GM19351 (cell line): Measurements from ENCODE around the gene SULT1C4.
"Not testable (repeated sequence)": the region's sequence is repeated elsewhere in the genome, so short reads cannot be mapped to it uniquely, and the experiment has no call there.

Experiments
- ATAC-seq: cut with Tn5 transposase; IDR thresholded peaks from one replicate; pipeline ENCODE4 v1.9.1; 2021; ENCODE audit warnings: mild to moderate bottlenecking, moderate library complexity; ENCODE audit not compliant: unreplicated experiment

The SULT1C4 gene

GRCh38 chr2:108412995-108413710 lies 35.4 kb downstream of the SULT1C4 start:
- no peak for ATAC-seq

GRCh38 chr2:108413711-108414095 lies 35.9 kb downstream of the SULT1C4 start:
- ATAC-seq: no peak

- ATAC-seq: no peak
These were observed 36.6 kb downstream of the SULT1C4 start for GRCh38 chr2:108414256-108414876.

- ATAC-seq: no peak
These were observed 37.2 kb downstream of the SULT1C4 start for GRCh38 chr2:108414945-108415344.

- ATAC-seq: no peak
These were observed 39.5 kb downstream of the SULT1C4 start for GRCh38 chr2:108417254-108417653.

- ATAC-seq: no peak
These were observed 40.7 kb downstream of the SULT1C4 start for GRCh38 chr2:108418416-108418815.

- ATAC-seq: no peak
These were observed 45.3 kb downstream of the SULT1C4 start for GRCh38 chr2:108423067-108423466.

GRCh38 chr2:108423502-108424251 lies 45.9 kb downstream of the SULT1C4 start:
- no peak for ATAC-seq

- no peak for ATAC-seq
These were observed 50.7 kb downstream of the SULT1C4 start for GRCh38 chr2:108428286-108429009.

GRCh38 chr2:108435578-108435977 lies 57.8 kb downstream of the SULT1C4 start:
- ATAC-seq: not testable (repeated sequence)

GRCh38 chr2:108436976-108437375 lies 59.2 kb downstream of the SULT1C4 start:
- no peak for ATAC-seq
